Loucy (cell line): ENCODE data around the gene KLK10.

Experiments
- H2AFZ ChIP-seq: fragments of 200-600 bp; sonication (generic); 2 replicates; pipeline ENCODE4 v1.6.0; 2016; ENCODE audit warnings: antibody characterized with exemption, mild to moderate bottlenecking, low read length, moderate library complexity
- H3F3A ChIP-seq: fragments of 200-600 bp; 2 replicates; pipeline ENCODE4 v1.6.0; 2016; ENCODE audit warnings: antibody characterized with exemption, low read depth, mild to moderate bottlenecking
- H3K27me3 ChIP-seq: fragments of 200-600 bp; sonication (generic); 2 replicates; pipeline ENCODE4 v1.6.1; 2014; ENCODE audit warnings: low read length, mild to moderate bottlenecking; ENCODE audit not compliant: insufficient read depth, poor library complexity, severe bottlenecking
- H3K36me3 ChIP-seq: fragments of 200-600 bp; sonication (generic); 2 replicates; pipeline ENCODE4 v1.6.1; 2016; ENCODE audit warnings: low read length; ENCODE audit not compliant: insufficient read depth
- H3K4me1 ChIP-seq: fragments of 200-600 bp; sonication (generic); 2 replicates; pipeline ENCODE4 v1.5.1; 2014; ENCODE audit warnings: low read length, mild to moderate bottlenecking; ENCODE audit not compliant: insufficient read depth, poor library complexity, severe bottlenecking
- H3K4me2 ChIP-seq: fragments of 200-600 bp; sonication (generic); 2 replicates; pipeline ENCODE4 v1.6.0; 2014; ENCODE audit warnings: antibody characterized with exemption, low read length, low read depth, mild to moderate bottlenecking; ENCODE audit not compliant: poor library complexity, severe bottlenecking
- H3K4me3 ChIP-seq: fragments of 200-600 bp; sonication (generic); 2 replicates; pipeline ENCODE4 v1.5.1; 2014; ENCODE audit warnings: low read length, mild to moderate bottlenecking, mixed read lengths; ENCODE audit not compliant: poor library complexity, severe bottlenecking
- H3K79me2 ChIP-seq: fragments of 200-600 bp; sonication (generic); 2 replicates; pipeline ENCODE4 v1.6.1; 2014; ENCODE audit warnings: low read length; ENCODE audit not compliant: insufficient read depth
- H3K9ac ChIP-seq: fragments of 200-600 bp; sonication (generic); 2 replicates; pipeline ENCODE4 v1.6.0; 2014; ENCODE audit warnings: mild to moderate bottlenecking, low read depth, low read length, moderate library complexity; ENCODE audit not compliant: poor library complexity, severe bottlenecking
- H3K9me2 ChIP-seq: fragments of 200-600 bp; sonication (generic); replicated peaks from 2 replicates; pipeline ENCODE4 v1.6.1; 2016; ENCODE audit warnings: low read depth, low read length, mixed read lengths
- H3K9me3 ChIP-seq: fragments of 200-600 bp; sonication (generic); 2 replicates; pipeline ENCODE4 v1.6.1; 2014; ENCODE audit warnings: mild to moderate bottlenecking, antibody characterized with exemption, low read length, low read depth; ENCODE audit not compliant: insufficient read depth
- H4K20me1 ChIP-seq: fragments of 200-600 bp; sonication (generic); 2 replicates; pipeline ENCODE4 v1.6.0; 2014; ENCODE audit warnings: antibody characterized with exemption, low read length, mild to moderate bottlenecking; ENCODE audit not compliant: insufficient read depth, poor library complexity, severe bottlenecking
- CTCF ChIP-seq: fragments of 200-600 bp; sonication (generic); conservative IDR thresholded peaks from 2 replicates; pipeline ENCODE4 v1.5.1; 2014; ENCODE audit warnings: mild to moderate bottlenecking, antibody characterized with exemption, low read length
- EZH2phosphoT487 ChIP-seq: fragments of 200-600 bp; IDR thresholded peaks from 2 replicates; pipeline ENCODE4 v1.6.1; 2018; ENCODE audit warnings: antibody characterized with exemption, mild to moderate bottlenecking, moderate library complexity, borderline replicate concordance

KLK10 gene

DNA sequence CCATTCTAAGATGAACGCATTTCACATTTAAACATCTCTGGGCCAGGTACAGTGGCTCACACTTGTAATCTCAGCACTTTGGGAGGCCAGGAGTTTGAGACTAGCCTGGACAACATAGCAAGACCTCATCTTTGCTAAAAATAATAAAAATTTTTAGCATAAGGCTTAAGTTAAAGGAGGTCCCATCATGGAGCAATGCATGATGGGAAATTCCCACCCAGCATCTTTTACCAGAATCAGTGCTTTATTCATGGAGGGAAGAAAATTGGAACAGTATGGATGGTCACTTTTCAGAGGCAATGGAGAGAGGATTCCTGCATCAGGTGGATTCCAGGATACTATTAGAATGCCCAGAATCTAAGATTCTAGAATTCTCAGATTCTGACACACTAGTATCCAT, 14.3 kb downstream of the KLK10 start:
- Histone ChIP-seq H3K79me2 (no peaks in the 10 kb centered on the region), H2AFZ (no peak overlapping the region), H3K27me3 (no peaks in the 10 kb centered on the region), H3F3A (no peaks in the 10 kb centered on the region), H4K20me1 (no peaks in the 10 kb centered on the region), H3K9ac (no peak overlapping the region), H3K9me2 (no peaks in the 10 kb centered on the region), H3K36me3 (no peaks in the 10 kb centered on the region), H3K4me1 (no peaks in the 10 kb centered on the region), H3K9me3 (peaks cover 5% of the 10 kb centered on the region; the same call in 1 of the 2 replicates), H3K4me2 (no peak overlapping the region), H3K4me3 (no peak overlapping the region)
- TF ChIP-seq CTCF, result no peak
- no peak for TF ChIP-seq EZH2phosphoT487

- Histone ChIP-seq H2AFZ (no peak overlapping the region), H3K9ac (no peak overlapping the region), H3K4me2 (no peak overlapping the region), H3K4me3 (no peak overlapping the region), H4K20me1 (no peaks in the 10 kb centered on the region), H3F3A (no peaks in the 10 kb centered on the region), H3K9me2 (no peaks in the 10 kb centered on the region), H3K36me3 (no peaks in the 10 kb centered on the region), H3K9me3 (peaks cover 5% of the 10 kb centered on the region; the same call in 1 of the 2 replicates), H3K27me3 (no peaks in the 10 kb centered on the region), H3K4me1 (no peaks in the 10 kb centered on the region), H3K79me2 (no peaks in the 10 kb centered on the region)
- TF ChIP-seq EZH2phosphoT487 (no peak), CTCF (no peak)
These were observed 16.2 kb downstream of the KLK10 start for GRCh38 chr19:51003316-51003715.

- Histone ChIP-seq H3K9me3 (peaks cover 5% of the 10 kb centered on the region; the same call in 1 of the 2 replicates), H3K79me2 (no peaks in the 10 kb centered on the region), H3K36me3 (no peaks in the 10 kb centered on the region), H3K9me2 (no peaks in the 10 kb centered on the region), H3K4me2 (no peak overlapping the region), H3K27me3 (no peaks in the 10 kb centered on the region), H3K4me1 (no peaks in the 10 kb centered on the region), H3K4me3 (no peak overlapping the region), H3K9ac (no peak overlapping the region), H3F3A (no peaks in the 10 kb centered on the region), H2AFZ (no peak overlapping the region), H4K20me1 (no peaks in the 10 kb centered on the region)
- TF ChIP-seq EZH2phosphoT487 (no peak), CTCF (no peak)
These were observed 16.8 kb downstream of the KLK10 start for GRCh38 chr19:51002542-51003311.
